Measurements from ENCODE around the gene CHAT.
A peak's percentile ranks its signal among the peaks of the same experiment; 100 is the strongest.

Gene CHAT

GRCh38 chr10:49613882-49614241 is at the start of gene CHAT:
Gene CHAT, plus strand, starts transcription at chr10:49614037. Its CDS starts 153 bp downstream, at chr10:49614190.
- no peak for DNase-seq (ENCODE audit: low read depth, low spot score)
- no peak within 1 kb of the TSS for H3K27ac ChIP-seq

DNA sequence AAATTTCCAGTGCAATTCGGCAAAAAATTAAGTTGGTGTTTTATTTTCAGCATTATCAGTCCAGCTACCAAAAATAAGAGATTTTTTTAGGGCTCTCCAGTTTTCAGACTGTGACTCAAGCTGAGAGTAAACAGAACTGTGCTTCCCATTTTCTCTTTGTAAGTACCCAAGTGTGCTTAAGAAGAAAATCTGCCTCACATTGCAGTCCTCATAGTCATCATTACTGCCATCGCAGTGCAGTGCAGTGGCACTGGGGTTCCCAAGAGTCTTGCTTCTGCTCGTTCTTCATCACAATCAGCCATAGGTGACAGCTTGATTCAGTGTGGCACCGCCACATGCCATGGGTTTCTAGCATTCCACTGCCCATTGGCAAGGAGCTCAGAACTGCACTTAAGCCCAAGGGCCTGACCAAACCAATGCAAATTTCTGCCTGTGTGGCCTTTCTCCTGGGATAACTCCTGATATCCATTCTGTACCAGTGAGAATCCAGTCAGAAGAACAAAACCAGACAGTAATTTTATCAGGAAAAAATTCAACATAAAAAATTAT is 49.3 kb upstream of the CHAT start:
- no peak for DNase-seq (ENCODE audit: low read depth, low spot score)
- H3K27ac ChIP-seq = no peak overlapping the region

GRCh38 chr10:49567810-49568209 is 46.0 kb upstream of the CHAT start:
- DNase-seq (ENCODE audit: low read depth, low spot score) = no peak
- H3K27ac ChIP-seq = peak overlapping the region; percentile 66

DNA sequence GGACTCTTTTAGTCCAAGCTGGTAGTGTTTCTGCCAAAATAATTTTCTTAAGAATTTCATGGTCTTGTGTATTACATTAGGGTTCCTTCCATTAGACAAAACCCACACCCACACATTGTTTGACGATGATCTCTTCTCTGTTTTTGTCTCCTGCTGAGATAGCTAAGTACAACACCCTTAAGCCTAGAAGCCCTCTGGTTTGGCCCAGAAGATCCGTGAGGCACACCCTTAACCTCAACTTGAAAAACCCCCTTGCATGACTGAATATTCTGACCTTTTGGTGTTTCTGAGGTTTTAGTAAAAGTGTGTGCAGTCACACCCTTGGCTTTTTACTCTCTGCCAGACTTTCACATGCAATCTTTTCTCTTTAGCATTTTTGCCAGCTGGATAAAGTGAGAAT is 45.6 kb upstream of the CHAT start:
- H3K27ac ChIP-seq = peak overlapping the region; percentile 66
- no peak for DNase-seq (ENCODE audit: low read depth, low spot score)

- DNase-seq (ENCODE audit: low read depth, low spot score) = peak; percentile 40
- peak overlapping the region; percentile 66 for H3K27ac ChIP-seq
These were observed 44.7 kb upstream of the CHAT start for GRCh38 chr10:49569031-49569631.

GRCh38 chr10:49571388-49571787 is 42.4 kb upstream of the CHAT start:
- DNase-seq (ENCODE audit: low read depth, low spot score) = no peak
- H3K27ac ChIP-seq = no peak overlapping the region

DNA sequence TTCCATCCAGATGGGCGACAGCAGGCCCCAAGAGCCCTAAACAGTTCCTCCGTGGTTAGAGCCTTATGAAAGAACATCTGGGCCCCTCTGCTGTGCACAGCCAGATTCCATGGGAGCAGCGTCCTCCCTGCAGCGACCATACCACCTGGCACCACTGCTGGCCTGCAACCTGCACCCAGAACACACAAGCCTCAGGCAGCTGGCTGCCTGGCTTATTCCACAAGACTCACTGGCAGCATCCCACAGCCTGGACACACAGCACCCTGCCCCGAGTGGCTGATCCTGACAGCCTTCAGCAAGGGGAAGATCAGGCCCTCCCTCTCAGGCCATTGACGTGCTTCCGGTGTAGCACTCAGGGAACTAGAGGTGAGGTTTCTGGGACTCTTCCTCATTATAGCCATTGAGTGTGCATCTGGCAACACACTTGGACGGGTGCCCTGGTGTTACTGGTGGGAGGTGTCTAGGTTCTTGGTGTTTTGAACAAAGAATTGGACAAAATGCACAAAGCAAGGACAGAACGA is 41.2 kb upstream of the CHAT start:
- H3K27ac ChIP-seq = no peak overlapping the region
- DNase-seq (ENCODE audit: low read depth, low spot score) = no peak

DNA sequence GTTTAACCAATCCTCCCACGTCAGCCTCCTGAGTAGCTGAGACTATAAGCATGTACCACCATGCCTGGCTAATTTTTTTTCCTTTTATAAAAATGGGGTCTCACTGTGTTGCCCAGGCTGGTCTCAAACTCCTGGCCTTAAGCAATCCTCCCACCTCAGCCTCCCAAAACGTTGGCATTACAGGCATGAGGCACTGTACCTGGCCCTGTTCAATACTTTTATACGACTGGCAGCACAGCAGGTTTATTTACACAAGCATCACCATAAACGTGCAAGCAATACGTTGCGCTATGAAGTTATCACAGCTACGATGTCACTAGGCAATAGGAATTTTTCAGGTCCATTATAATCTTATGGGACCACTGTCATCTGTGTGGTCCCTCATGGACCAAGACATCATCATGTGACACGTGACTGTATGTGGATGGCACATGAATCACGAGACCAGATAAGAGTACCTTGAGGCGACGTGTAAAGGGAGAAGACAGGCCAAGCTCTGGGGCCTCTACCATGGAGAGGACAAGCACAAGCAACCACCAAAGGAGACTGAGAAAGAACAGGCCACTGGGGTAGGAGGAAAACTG is 38.3 kb upstream of the CHAT start:
- no peak for DNase-seq (ENCODE audit: low read depth, low spot score)
- no peak overlapping the region for H3K27ac ChIP-seq

DNA sequence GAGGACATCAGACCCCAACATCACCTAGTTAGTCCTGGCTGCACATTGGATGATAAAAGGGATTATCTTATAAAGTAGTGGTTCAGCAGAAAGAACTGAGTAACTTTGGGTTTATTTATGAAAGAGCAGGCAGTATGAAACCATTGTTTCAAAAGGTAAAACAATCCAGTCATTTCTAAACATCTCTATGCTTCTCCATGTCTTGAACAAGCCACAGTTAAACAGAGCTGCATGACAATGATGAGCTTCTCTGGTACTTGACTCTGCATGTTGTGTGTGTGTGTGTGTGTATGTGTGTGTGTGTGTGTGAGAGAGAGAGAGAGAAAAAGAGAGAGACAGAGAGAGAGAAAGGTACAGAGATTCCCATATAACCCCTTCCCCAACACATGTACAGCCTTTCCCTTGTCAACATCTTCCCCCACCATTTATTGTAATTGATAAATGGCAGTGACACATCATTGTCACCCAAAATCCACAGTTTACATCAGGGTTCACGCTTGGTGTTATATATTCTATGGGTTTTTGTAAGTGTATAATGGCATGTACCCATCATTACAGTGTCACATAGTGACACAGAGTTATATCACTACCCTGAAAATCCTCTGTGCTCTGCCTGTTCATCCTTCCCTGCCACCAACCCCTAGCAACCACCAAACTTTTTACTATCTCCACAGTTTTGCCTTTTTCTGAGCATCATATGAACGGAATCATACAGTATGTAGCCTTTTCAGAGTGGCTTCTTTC is 36.5 kb upstream of the CHAT start:
- no peak for DNase-seq (ENCODE audit: low read depth, low spot score)
- H3K27ac ChIP-seq = no peak overlapping the region

DNA sequence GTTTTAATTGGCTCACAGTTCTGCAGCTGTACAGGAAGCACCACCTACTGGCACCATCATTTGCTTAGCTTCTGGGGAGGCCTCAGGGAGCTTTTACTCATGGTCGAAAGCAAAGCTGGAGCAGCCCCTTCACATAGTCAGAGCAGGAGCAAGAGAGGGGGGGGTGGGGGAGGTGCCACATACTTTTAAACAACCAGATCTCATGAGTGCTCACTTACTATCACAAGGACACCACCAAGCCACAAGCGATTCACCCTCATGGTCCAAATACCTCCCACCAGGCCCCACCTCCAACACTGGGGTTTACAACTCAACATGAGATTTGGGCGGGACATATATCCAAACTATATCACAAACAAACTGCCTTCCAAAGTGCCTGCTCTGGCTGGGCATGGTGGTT is 35.4 kb upstream of the CHAT start:
- H3K27ac ChIP-seq = no peak overlapping the region
- no peak for DNase-seq (ENCODE audit: low read depth, low spot score)

DNA sequence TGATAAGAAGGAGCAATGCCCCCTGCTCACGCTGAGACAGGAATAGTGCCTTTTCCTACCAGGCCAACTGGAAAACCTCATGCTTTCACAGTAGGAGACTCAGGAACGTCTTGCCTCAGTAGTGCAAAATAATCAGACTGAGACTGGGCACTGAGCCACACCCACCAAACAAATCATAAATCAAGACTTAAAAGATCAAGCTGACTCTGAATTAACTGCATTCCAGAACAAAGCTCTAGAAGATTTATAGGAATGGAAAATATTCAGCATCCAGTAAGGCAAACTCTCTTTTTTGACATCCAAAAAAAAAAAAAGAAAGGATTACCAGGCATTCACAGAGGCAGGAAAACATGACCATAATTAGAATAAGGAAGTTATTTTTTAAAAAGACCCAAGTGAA is 34.2 kb upstream of the CHAT start:
- H3K27ac ChIP-seq = no peak overlapping the region
- DNase-seq (ENCODE audit: low read depth, low spot score) = no peak

DNA sequence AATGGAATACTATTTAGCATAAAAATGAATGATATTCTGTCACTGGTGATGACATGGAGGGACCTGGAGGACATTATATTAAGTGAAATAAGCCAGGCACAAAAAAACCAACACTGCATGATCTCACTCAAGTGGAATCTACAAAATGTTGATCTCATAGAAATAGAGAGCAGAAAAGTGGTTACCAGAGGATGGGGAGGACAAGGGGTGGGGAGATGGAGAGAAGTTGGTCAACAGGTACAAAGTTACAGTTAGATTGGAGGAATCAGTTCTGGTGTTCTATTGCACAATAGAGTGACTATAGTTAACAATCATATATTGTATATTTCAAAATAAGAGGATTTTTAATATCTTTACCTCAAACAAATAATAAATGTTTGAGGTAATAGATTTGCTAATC is 28.4 kb upstream of the CHAT start:
- DNase-seq (ENCODE audit: low read depth, low spot score) = no peak
- H3K27ac ChIP-seq = no peak overlapping the region

GRCh38 chr10:49587981-49588380 is 25.9 kb upstream of the CHAT start:
- DNase-seq (ENCODE audit: low read depth, low spot score) = no peak
- no peak overlapping the region for H3K27ac ChIP-seq

GRCh38 chr10:49592726-49593563 is 20.9 kb upstream of the CHAT start:
- no peak overlapping the region for H3K27ac ChIP-seq
- no peak for DNase-seq (ENCODE audit: low read depth, low spot score)

GRCh38 chr10:49593564-49593875 is 20.3 kb upstream of the CHAT start:
- H3K27ac ChIP-seq = no peak overlapping the region
- no peak for DNase-seq (ENCODE audit: low read depth, low spot score)

GRCh38 chr10:49593998-49594397 is 19.8 kb upstream of the CHAT start:
- no peak overlapping the region for H3K27ac ChIP-seq
- DNase-seq (ENCODE audit: low read depth, low spot score) = no peak

DNA sequence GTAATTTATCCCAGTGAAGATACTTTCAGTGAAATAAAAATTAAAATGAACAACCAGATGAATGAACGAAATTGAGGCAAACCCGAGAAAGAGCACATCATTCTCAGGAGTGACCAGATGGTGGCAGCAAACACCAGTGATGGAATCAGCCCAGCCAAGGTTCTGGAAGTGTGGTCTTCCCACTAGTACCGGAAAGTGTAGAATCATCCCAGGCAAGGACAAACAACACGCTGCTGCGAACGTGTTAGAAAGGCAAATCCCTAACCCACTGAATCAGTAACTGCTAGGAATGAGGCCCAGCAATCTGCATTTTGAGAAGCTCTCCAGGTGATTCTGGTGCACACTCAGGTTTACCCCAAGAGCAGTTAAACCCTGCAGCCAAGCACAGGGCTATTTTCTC is 19.2 kb upstream of the CHAT start:
- no peak for DNase-seq (ENCODE audit: low read depth, low spot score)
- no peak overlapping the region for H3K27ac ChIP-seq

DNA sequence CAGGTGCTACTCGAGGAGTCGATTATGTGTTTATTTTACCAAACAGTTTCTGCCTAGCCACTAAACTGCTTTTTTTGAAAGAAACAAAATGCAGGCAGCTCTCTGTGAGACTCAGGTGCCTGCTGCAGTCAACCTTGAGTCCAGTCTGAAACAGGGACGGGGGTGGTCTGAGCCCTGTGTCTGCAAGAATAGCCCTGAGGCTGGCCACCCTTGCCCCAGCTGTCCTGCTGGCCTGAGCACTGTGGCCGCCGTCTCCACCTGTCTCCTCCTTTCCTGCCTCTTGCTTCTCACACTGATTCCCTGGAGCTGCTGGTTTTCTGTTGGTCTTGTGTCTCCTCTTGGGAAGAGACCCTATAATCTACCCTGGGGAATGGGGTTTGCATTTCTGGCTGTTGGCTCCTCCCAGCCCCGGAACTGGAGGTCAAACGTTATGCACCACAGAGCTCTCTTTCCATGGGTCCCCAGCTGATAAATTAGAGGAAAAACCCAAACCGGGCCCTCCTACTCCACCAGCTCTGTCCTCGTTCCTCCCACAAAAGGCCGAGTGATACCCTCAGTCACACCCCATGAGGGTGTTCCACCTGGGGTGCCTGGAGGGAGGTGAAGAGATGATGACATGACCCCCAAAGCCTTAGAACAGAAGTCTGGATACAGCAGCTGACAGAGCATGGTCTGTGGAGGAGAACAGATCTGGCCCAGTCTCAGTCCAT is 18.7 kb upstream of the CHAT start:
- H3K27ac ChIP-seq = no peak overlapping the region
- no peak for DNase-seq (ENCODE audit: low read depth, low spot score)

GRCh38 chr10:49595713-49596492 is 17.9 kb upstream of the CHAT start:
- H3K27ac ChIP-seq = no peak overlapping the region
- DNase-seq (ENCODE audit: low read depth, low spot score) = no peak
